Nephron progenitor cell (in vitro differentiated cells): ENCODE measurements around the gene MFAP3.

Experiments
- DNase-seq: peaks from one replicate; pipeline ENCODE4 v3.0.0; 2021
- H3K27ac Mint-ChIP-seq: 2 replicates; pipeline ENCODE4 v1.8.0; 2021; ENCODE audit warnings: mild to moderate bottlenecking, moderate library complexity, mixed read lengths
- H3K27me3 Mint-ChIP-seq: 2 replicates; pipeline ENCODE4 v1.8.0; 2021; ENCODE audit warnings: mild to moderate bottlenecking, low read depth, mixed read lengths; ENCODE audit not compliant: poor library complexity
- H3K36me3 Mint-ChIP-seq: 2 replicates; pipeline ENCODE4 v1.8.0; 2021; ENCODE audit warnings: low read depth, mixed read lengths
- H3K4me1 Mint-ChIP-seq: 2 replicates; pipeline ENCODE4 v1.8.0; 2021; ENCODE audit warnings: mixed read lengths
- H3K4me3 Mint-ChIP-seq: 2 replicates; pipeline ENCODE4 v1.8.0; 2021; ENCODE audit warnings: mild to moderate bottlenecking, moderate library complexity, mixed read lengths
- H3K9me3 Mint-ChIP-seq: 2 replicates; pipeline ENCODE4 v1.8.0; 2021; ENCODE audit warnings: mild to moderate bottlenecking, moderate library complexity, mixed read lengths
- CTCF ChIP-seq: fragments of 200-600 bp; sonication (generic); IDR thresholded peaks from 2 replicates; pipeline ENCODE4 v1.5.0; 2021; ENCODE audit warnings: antibody characterized with exemption

Gene MFAP3

DNA sequence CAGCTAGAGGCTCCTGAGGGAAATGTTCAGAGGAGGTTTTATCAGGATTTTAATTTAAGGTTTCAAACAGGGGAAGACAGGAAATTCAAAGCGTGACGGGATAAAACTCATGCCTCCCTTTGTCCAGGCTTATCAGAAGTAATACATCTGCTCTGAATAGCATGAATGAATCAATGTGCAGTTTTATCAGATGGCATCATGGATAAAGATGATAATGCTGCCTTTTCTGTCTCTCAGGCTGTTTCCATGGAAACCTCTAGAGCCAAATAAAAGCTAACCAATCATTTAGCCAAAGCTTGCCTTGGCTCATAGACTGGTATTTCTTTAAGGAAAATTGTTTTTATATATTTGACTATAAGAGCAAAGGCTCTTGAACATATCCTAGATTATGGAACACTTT, 16.4 kb downstream of the MFAP3 start:
- no peak overlapping the region for H3K27ac Mint-ChIP-seq
- no peak for TF ChIP-seq CTCF
- no peaks in the 10 kb centered on the region for H3K27me3 Mint-ChIP-seq
- H3K9me3 Mint-ChIP-seq = no peaks in the 10 kb centered on the region
- H3K4me3 Mint-ChIP-seq = no peak overlapping the region
- DNase-seq = no peak
- no peaks in the 10 kb centered on the region for H3K4me1 Mint-ChIP-seq
- H3K36me3 Mint-ChIP-seq = peaks cover 58% of the 10 kb centered on the region

DNA sequence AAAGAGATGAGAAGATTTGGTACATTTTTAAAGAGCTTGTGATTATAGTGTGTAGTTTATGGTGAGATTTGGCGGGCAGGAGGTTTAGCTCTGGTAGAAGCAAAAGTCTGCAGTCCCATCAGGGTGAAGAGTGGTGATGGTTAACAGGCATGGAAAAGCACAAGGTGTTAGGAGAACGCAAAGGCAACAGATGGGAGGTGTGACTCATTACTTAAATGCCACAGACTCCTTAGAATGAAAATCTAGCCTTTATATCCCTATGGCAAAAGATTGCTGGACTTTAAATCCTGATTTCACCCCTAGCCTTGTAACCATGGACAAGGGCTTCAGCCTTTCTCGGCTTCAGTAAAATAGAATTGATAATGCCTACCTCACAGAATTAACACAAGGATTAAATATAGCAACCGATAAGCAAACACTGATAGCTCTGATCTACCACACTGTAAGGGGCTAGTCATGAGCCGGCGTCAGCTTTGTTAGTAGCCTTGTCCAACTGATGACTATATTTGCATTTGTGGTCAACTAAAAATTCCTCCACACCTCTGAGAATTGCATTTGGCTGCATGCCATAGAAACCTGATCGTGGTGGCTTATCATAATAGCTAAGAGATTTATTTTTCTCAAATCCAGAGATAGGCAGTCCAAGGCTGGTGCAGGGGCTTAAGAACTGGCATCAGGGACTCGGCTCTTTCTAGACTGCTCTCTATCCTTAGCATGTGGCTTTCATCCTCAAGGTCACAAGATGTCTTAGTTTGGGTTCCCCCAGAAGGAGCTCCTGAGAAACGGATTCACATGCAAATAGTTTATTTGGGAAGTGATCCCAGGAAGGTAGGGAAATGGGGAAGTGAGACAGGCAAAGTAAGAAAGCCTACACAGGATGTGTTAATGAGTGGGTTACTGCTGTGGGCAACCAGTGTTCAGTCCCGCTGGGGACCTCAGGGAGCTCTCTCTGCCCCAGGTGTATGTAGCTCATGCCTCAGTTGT, 19.6 kb downstream of the MFAP3 start:
- TF ChIP-seq CTCF = no peak
- H3K27me3 Mint-ChIP-seq = peaks cover 3% of the 10 kb centered on the region
- no peaks in the 10 kb centered on the region for H3K4me1 Mint-ChIP-seq
- no peak overlapping the region for H3K27ac Mint-ChIP-seq
- H3K36me3 Mint-ChIP-seq = peaks cover 45% of the 10 kb centered on the region
- DNase-seq = no peak
- peaks cover under 1% of the 10 kb centered on the region for H3K9me3 Mint-ChIP-seq
- H3K4me3 Mint-ChIP-seq = no peak overlapping the region

DNA sequence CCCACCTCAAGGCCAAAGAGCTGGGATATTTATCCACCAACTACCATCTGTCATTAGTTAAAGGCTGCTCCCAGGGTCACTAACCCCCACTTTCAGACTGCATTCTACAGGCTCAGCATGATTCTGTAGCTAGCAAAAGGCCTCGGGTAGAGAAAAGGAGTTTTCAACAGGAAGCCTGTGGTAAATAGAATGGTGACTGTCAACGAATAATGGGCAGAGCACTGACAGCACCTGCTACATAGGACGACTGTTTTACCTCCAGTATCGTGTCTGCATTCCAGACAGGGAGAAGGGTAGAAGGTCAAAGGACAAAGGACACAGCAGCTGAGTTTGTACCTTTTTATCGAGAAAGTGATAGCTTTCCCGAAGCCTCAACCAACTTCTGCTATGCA, 20.3 kb downstream of the MFAP3 start:
- peaks cover 40% of the 10 kb centered on the region for H3K36me3 Mint-ChIP-seq
- no peaks in the 10 kb centered on the region for H3K4me1 Mint-ChIP-seq
- TF ChIP-seq CTCF = no peak
- no peak overlapping the region for H3K4me3 Mint-ChIP-seq
- H3K9me3 Mint-ChIP-seq = peaks cover 4% of the 10 kb centered on the region
- no peak for DNase-seq
- H3K27me3 Mint-ChIP-seq = peaks cover 3% of the 10 kb centered on the region
- H3K27ac Mint-ChIP-seq = no peak overlapping the region

GRCh38 chr5:154059583-154059982, 20.8 kb downstream of the MFAP3 start:
- Mint-ChIP-seq H3K4me3 (no peak overlapping the region), H3K27ac (no peak overlapping the region), H3K4me1 (no peaks in the 10 kb centered on the region), H3K36me3 (peaks cover 38% of the 10 kb centered on the region), H3K27me3 (peaks cover 3% of the 10 kb centered on the region), H3K9me3 (peaks cover 6% of the 10 kb centered on the region)
- DNase-seq = no peak
- TF ChIP-seq CTCF = no peak

GRCh38 chr5:154060606-154061005, 21.8 kb downstream of the MFAP3 start:
- no peak for DNase-seq
- no peak overlapping the region for H3K4me3 Mint-ChIP-seq
- no peaks in the 10 kb centered on the region for H3K4me1 Mint-ChIP-seq
- peaks cover 6% of the 10 kb centered on the region for H3K27me3 Mint-ChIP-seq
- H3K36me3 Mint-ChIP-seq = peaks cover 35% of the 10 kb centered on the region
- no peak for TF ChIP-seq CTCF
- no peak overlapping the region for H3K27ac Mint-ChIP-seq
- H3K9me3 Mint-ChIP-seq = peaks cover 9% of the 10 kb centered on the region

DNA sequence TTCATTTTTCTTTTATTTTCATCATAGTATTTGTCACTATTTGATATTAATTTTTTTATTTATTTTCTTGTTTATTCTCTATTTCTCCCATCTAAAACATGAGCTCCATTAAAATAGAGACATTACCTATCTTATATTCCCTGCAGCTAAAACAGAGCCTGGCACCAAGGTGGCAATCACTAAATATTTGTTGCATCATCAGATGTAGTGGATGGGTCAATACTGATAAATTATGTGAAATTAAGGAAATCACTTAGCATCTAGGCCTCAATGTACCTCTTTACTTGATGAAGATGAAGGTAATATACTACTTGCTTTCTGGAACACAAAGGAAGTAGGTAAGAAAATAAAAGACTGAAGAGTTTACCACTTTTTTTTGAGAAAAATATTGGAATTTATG, 24.6 kb downstream of the MFAP3 start:
- TF ChIP-seq CTCF = no peak
- Mint-ChIP-seq H3K27me3 (peaks cover 12% of the 10 kb centered on the region), H3K4me3 (no peak overlapping the region), H3K27ac (no peak overlapping the region), H3K4me1 (no peaks in the 10 kb centered on the region), H3K36me3 (peaks cover 23% of the 10 kb centered on the region), H3K9me3 (peaks cover 9% of the 10 kb centered on the region)
- DNase-seq = no peak
